Heart left ventricle (tissue), 13 donors: ENCODE measurements around the gene GUCD1.

Experiments
- CTCF ChIP-seq, 12 donors: fragments of 200-600 bp; sonication (generic) in 4 of 12; IDR thresholded peaks; one replicate each; pipeline versions ENCODE4 v1.5.0 to v1.8.0; 2018 to 2022; ENCODE audit warnings: antibody characterized with exemption in 12 of 12, mild to moderate bottlenecking in 5 of 12
- POLR2A ChIP-seq, 2 donors: fragments of 450-650 bp; IDR thresholded peaks; one replicate each; pipeline ENCODE4 v1.6.1; 2017; ENCODE audit warnings: antibody characterized with exemption in 2 of 2, mild to moderate bottlenecking in 2 of 2, moderate library complexity in 2 of 2
- donor health status: ischemic (EF 13 %, LVEDD 7.1; RV severe dilation, severe dysfunction).
- donor health status: DM: no; HTN: yes; CAD: no.
- donor health status: DM: no; HTN: no; CAD: no.
- donor health status: ischemic (EF 25% LVEDD 6.9; RV normal size, moderate dysfunction).
- donor health status: ischemic (EF 25% LVEDD 5.7; RV mildly dilated, moderate dysfunction).
- donor health status: ischemic (EF 35%, LVEDD 5.7; RV mildly dilated, moderate dysfunction).
- donor health status: nonischemic (EF 11% LVEDD 7.7; RV severe dilation, severe dysfunction).
- donor health status: DM: yes; HTN: yes; CAD: no.
- donor health status: PGD.
- donor health status: ischemic (EF 29% LVEDD 5.4; RV normal size, mild dysfunction).
- donor health status: nonischemic (EF 23%, LVEDD 6.1; RV moderate dilation, normal function).

GRCh38 chr22:24532075-24532474 lies 22.9 kb downstream of the GUCD1 start:
- no peak for TF ChIP-seq CTCF (IDR thresholded peaks at IDR 0.05)
- no peak for TF ChIP-seq POLR2A (IDR thresholded peaks at IDR 0.05)
